ENCODE measurements around the gene MAST1.
A peak's percentile ranks its signal among the peaks of the same experiment; 100 is the strongest.

Gene MAST1

DNA sequence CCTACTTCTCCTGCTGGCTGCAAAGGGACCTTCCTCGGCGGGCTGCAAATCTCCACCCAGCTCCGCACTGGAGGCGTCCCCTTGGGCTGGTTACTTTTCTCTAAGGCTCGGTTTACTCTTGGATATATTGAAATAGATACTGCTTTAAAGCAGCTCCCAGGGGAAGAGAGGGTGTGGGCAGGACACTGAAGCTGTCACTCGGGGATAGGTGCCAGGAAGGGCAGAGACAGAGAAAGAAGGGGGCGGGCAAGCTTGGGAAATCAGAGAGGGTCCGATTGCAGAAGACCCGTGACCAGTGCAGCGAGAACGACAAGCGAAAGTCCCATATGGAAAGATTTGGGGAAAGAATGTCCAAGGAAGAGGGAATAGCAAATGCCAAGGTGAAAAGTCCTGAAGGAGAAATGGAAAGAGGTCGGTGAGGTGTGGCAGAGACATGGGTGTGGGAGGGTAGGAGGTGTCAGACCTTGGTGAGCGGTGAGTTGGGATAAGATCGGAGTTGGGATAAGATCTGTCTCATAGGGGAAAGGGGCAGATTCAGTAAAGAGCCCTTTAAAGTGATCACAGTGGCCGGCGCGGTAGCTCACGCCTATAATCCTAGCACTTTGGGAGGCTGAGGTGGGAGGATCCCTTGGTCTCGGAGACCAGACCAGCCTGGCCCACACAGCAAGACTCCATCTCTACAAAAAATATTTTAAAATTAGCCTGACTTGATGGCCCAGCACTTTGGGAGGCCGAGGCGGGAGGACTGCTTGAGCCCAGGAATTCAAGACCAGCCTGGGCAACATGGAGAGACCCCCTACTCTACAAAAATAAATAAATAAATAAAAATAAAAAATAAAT, 35.8 kb upstream of the MAST1 start:
- Histone ChIP-seq H3K36me3 (ENCODE audit: control insufficient read depth in 2 of 2, insufficient read depth in 1 of 2, low read length in 2 of 2) (peaks cover 9 to 29% of the 10 kb centered on the region in 2 experiments; a peak in 2 of 3 replicates), H3K9me3 (ENCODE audit: control insufficient read depth, insufficient read depth, low read depth, low read length) (no peaks in the 10 kb centered on the region), H3K27ac (ENCODE audit: extremely low read depth, low read depth, low read length) (peak overlapping the region; percentile 76; the same call in 1 of the 2 replicates), H3K4me1 (ENCODE audit: control insufficient read depth, insufficient read depth, low read length) (no peaks in the 10 kb centered on the region; the same call in 1 of the 2 replicates), H3K4me3 (ENCODE audit: low read depth, low read length) (peak overlapping the region; percentile 86)
- TF ChIP-seq MZF1 (tag by site-specific recombination; IDR thresholded peaks at IDR 0.05; ENCODE audit: borderline replicate concordance) (peak; percentile 76), ZBTB21 (tag by site-specific recombination; IDR thresholded peaks at IDR 0.05) (no peak), ZNF121 (tag by site-specific recombination; IDR thresholded peaks at IDR 0.05) (peak; percentile 93), ZNF221 (tag by site-specific recombination; IDR thresholded peaks at IDR 0.05; ENCODE audit: borderline replicate concordance) (no peak), YY2 (tag by site-specific recombination; IDR thresholded peaks at IDR 0.05) (no peak), SCRT2 (tag by site-specific recombination; IDR thresholded peaks at IDR 0.05) (no peak), ZFHX2 (tag by site-specific recombination; conservative IDR thresholded peaks at IDR 0.05) (peak; percentile 77), KLF1 (tag by site-specific recombination; IDR thresholded peaks at IDR 0.05) (0 out of 2 replicates have a peak, but pooled peaks have one; percentile 54), PRDM1 (tag by site-specific recombination; IDR thresholded peaks at IDR 0.05) (peak; percentile 79), ELK4 (IDR thresholded peaks at IDR 0.05; ENCODE audit: borderline replicate concordance, low read depth, low read length) (no peak), ZNF416 (tag by site-specific recombination; IDR thresholded peaks at IDR 0.05) (no peak), ZNF544 (tag by site-specific recombination; IDR thresholded peaks at IDR 0.05) (no peak), ZBTB11 (tag by site-specific recombination; conservative IDR thresholded peaks at IDR 0.05; ENCODE audit: low read depth) (no peak), SP3 (tag by site-specific recombination; IDR thresholded peaks at IDR 0.05) (peak; percentile 50; the same call in 1 of the 2 replicates), IKZF3 (tag by site-specific recombination; IDR thresholded peaks at IDR 0.05) (peak; percentile 23; the same call in 1 of the 2 replicates), ZNF76 (tag by site-specific recombination; IDR thresholded peaks at IDR 0.05; ENCODE audit: borderline replicate concordance, low read depth) (0 out of 2 replicates have a peak, but pooled peaks have one; percentile 9), EGR2 (tag by site-specific recombination; IDR thresholded peaks at IDR 0.05; ENCODE audit: low read depth) (peak; percentile 82), ZNF16 (tag by site-specific recombination; IDR thresholded peaks at IDR 0.05; ENCODE audit: low read depth) (no peak), MEIS1 (CRISPR knock-in tag; IDR thresholded peaks at IDR 0.05; ENCODE audit: borderline replicate concordance) (no peak)
- TF ChIP-seq, protein P1, sequence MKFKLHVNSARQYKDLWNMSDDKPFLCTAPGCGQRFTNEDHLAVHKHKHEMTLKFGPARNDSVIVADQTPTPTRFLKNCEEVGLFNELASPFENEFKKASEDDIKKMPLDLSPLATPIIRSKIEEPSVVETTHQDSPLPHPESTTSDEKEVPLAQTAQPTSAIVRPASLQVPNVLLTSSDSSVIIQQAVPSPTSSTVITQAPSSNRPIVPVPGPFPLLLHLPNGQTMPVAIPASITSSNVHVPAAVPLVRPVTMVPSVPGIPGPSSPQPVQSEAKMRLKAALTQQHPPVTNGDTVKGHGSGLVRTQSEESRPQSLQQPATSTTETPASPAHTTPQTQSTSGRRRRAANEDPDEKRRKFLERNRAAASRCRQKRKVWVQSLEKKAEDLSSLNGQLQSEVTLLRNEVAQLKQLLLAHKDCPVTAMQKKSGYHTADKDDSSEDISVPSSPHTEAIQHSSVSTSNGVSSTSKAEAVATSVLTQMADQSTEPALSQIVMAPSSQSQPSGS (tag by site-specific recombination; IDR thresholded peaks at IDR 0.05; ENCODE audit: low read depth), result no peak
- TF ChIP-seq, protein P2, sequence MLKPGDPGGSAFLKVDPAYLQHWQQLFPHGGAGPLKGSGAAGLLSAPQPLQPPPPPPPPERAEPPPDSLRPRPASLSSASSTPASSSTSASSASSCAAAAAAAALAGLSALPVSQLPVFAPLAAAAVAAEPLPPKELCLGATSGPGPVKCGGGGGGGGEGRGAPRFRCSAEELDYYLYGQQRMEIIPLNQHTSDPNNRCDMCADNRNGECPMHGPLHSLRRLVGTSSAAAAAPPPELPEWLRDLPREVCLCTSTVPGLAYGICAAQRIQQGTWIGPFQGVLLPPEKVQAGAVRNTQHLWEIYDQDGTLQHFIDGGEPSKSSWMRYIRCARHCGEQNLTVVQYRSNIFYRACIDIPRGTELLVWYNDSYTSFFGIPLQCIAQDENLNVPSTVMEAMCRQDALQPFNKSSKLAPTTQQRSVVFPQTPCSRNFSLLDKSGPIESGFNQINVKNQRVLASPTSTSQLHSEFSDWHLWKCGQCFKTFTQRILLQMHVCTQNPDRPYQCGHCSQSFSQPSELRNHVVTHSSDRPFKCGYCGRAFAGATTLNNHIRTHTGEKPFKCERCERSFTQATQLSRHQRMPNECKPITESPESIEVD (tag by site-specific recombination; IDR thresholded peaks at IDR 0.05), result no peak
- TF ChIP-seq, protein P3, sequence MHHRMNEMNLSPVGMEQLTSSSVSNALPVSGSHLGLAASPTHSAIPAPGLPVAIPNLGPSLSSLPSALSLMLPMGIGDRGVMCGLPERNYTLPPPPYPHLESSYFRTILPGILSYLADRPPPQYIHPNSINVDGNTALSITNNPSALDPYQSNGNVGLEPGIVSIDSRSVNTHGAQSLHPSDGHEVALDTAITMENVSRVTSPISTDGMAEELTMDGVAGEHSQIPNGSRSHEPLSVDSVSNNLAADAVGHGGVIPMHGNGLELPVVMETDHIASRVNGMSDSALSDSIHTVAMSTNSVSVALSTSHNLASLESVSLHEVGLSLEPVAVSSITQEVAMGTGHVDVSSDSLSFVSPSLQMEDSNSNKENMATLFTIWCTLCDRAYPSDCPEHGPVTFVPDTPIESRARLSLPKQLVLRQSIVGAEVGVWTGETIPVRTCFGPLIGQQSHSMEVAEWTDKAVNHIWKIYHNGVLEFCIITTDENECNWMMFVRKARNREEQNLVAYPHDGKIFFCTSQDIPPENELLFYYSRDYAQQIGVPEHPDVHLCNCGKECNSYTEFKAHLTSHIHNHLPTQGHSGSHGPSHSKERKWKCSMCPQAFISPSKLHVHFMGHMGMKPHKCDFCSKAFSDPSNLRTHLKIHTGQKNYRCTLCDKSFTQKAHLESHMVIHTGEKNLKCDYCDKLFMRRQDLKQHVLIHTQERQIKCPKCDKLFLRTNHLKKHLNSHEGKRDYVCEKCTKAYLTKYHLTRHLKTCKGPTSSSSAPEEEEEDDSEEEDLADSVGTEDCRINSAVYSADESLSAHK (tag by site-specific recombination; IDR thresholded peaks at IDR 0.05), result no peak
- POLR2A ChIA-PET, result interaction anchor here (0.6 to 2.8 kb wide), 3 partner anchors 11 to 961 kb away, joined by 3 to 18 read pairs (median 5); partner anchors contain the start of gene JUNB
- CTCF ChIA-PET, result interaction anchor here (0.6 to 16.5 kb wide), 5 partner anchors 25 to 844 kb away, joined by 3 to 386 read pairs (median 3); no protein-coding TSS in a partner anchor
